C1 segment of cervical spinal cord (tissue), 14 donors: ENCODE measurements around the gene CCNI2.
A peak's percentile ranks its signal among the peaks of the same experiment; 100 is the strongest.
"Not testable (repeated sequence)": the region's sequence is repeated elsewhere in the genome, so short reads cannot be mapped to it uniquely, and the experiment has no call there.

Experiments
- DNase-seq, 14 donors: peaks; one replicate each; lab custom pipeline; 2025; lab: John Stamatoyannopoulos, UW

The CCNI2 gene

DNA sequence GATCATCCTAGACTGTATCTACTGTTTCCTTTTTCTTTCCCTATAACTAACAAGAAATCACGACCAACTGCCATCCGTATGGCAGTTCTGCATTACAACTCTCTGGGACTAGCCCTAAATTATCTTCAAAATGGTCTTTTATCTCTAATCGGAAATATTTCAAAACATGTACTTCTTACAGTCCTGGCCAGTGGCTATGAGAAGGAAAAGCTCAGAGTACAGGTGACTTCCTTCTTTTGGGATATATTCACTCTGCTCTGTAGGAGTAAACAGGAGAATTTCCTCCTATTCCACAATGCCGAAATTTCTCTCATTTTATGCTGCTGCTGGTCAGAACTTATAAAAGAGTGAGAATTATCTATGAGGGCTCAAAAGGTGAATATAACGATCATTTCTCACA lies 31.6 kb downstream of the CCNI2 start:
- DNase-seq: no peak

DNA sequence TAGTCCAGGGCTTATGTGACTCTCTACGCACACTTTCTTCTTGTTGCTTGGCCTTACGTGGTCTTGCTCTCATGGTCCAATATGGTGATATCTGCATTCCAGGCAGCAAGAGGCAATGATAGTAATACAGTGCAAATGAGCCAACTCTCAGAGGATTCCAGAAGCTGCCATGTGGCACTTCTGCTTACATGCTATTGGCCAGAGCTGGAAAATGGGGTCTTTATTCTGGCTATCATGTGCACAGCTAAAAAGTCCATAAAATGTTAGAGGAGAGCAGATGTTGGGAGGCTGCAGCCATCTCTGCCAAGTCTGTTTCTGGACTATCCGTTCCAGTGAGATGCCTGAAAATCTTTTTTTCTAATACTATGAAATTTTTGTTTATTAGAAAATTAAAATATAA lies 32.7 kb downstream of the CCNI2 start:
- DNase-seq: peak in 11 of 14 donors; percentile 22 to 81 (median 59)

GRCh38 chr5:132780577-132780976 lies 33.4 kb downstream of the CCNI2 start:
- DNase-seq: no peak

GRCh38 chr5:132781029-132781428 lies 33.8 kb downstream of the CCNI2 start:
- DNase-seq: no peak

- DNase-seq: peak in 5 of 14 donors; percentile 8 to 30 (median 19)
These were observed 34.9 kb downstream of the CCNI2 start for GRCh38 chr5:132782101-132782500.

- DNase-seq: no peak
These were observed 38.1 kb downstream of the CCNI2 start for GRCh38 chr5:132785365-132785764.

DNA sequence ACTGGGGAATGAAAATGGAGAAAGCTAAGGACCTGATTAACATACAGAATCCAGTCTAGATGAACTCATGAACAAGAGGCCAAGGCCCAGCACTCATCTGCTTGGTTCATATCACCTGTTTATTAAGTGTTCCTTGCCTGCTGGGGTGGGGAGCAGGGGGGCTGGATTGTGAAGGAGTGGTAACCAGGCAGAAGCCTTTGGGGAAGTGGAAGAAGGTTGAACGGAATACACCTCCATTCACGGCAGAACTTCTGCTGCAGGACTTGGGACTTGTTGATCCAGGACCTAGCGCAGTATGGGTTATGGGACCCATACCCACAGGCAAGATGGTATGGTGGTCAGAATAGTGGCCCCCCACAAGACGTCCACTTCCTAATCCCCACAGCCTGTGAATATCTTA lies 38.6 kb downstream of the CCNI2 start:
- DNase-seq: no peak

- no peak for DNase-seq
These were observed 39.9 kb downstream of the CCNI2 start for GRCh38 chr5:132787076-132787475.

GRCh38 chr5:132788508-132788907 lies 41.3 kb downstream of the CCNI2 start:
- no peak for DNase-seq

- peak in 3 of 14 donors; percentile 38 to 90 (median 46) for DNase-seq
These were observed 42.0 kb downstream of the CCNI2 start for GRCh38 chr5:132788990-132789886.

- DNase-seq: peak in 6 of 14 donors; percentile 26 to 78 (median 40)
These were observed 43.1 kb downstream of the CCNI2 start for GRCh38 chr5:132790201-132790865.

GRCh38 chr5:132791026-132791425 lies 43.8 kb downstream of the CCNI2 start:
- no peak for DNase-seq

- DNase-seq: peak in 8 of 14 donors; percentile 19 to 77 (median 36)
These were observed 50.4 kb downstream of the CCNI2 start for GRCh38 chr5:132797651-132798050.

DNA sequence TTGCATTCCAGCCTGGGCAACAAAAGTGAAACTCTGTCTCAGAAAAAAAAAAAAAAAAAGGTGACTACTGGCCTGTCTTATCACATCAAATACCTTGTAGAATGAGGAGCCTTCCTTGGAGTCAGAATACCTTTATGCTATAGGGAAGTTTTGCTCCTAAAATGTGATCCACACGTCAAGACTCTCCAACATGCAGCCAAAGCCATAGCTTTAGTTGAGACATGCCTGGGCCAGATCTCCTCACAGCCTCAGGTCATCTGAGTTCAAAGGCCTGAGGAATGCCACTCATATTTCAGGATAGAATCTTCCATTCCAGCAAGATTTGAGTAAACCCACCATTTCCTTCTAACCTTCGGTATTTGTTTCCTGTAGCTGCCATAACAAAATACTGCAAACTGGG lies 52.2 kb downstream of the CCNI2 start:
- no peak for DNase-seq

DNA sequence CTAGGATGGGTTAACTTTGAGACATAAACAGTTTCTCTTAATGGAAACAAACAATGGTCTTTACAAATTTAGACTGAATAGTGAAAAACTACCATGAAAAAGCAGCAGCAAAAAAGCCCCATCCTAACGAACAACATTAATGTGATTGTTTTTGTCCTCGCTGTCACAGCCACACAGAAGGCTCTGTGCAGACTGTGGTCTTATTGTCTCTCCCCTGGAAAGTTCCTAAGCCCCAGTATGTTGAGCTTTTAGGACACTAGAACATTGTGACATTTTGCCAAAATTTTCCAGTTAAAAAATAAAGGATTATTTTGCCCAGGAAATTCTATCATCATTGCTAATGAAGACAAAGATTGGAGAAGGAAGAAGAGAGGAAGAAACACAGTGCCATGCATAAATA lies 53.3 kb downstream of the CCNI2 start:
- DNase-seq: peak in 4 of 14 donors; percentile 14 to 63 (median 34)

- no peak for DNase-seq
These were observed 54.9 kb downstream of the CCNI2 start for GRCh38 chr5:132802044-132802684.

DNA sequence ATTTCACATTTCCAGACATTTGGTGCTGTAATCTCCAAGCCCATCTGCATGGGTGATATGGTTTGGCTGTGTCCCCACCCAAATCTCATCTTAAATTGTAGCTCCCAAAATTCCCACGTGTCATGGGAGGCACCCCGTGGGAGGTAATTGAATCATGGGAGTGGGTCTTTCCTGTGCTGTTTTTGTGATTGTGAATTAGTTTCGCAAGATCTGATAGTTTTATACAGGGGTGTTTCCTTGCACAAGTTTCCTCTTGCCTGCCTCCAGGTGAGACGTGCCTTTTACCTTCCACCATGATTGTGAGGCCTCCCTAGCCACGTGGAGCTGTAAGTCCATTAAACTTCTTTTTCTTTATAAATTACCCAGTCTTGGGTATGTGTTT lies 55.5 kb downstream of the CCNI2 start:
- DNase-seq: not testable (repeated sequence)
